ENCODE results near the gene BNIP1. TPM values are rescaled to one million over a fixed set of nuclear protein-coding genes. Genes with fewer than 3 reads are reported as not detected.
"Not testable (repeated sequence)": the region's sequence is repeated elsewhere in the genome, so short reads cannot be mapped to it uniquely, and the experiment has no call there.

The BNIP1 gene
- total and polyA plus RNA-seq, 4 donors = 7.6 to 9.1 (median 8.5) TPM

GRCh38 chr5:173154619-173155018, 10.3 kb downstream of the BNIP1 start:
- H3K36me3 ChIP-seq (ENCODE audit: control insufficient read depth in 1 of 2, insufficient read depth in 2 of 2, low read length in 1 of 2); intact Hi-C loops (cut with DNase I); H3K9me3 ChIP-seq (ENCODE audit: control insufficient read depth, low read length); H3K27me3 ChIP-seq (ENCODE audit: control insufficient read depth in 1 of 2, insufficient read depth in 2 of 2, low read length in 1 of 2); DNase-seq; ATAC-seq (ENCODE audit: low FRiP score); H3K27ac ChIP-seq (ENCODE audit: low read depth in 1 of 2, low read length in 2 of 2); H3K4me3 ChIP-seq (ENCODE audit: low read length in 2 of 2); H3K4me1 ChIP-seq (ENCODE audit: control insufficient read depth in 1 of 2, insufficient read depth in 2 of 2, low read length in 2 of 2): not testable (repeated sequence)
- 95 to 98% methylated on average over 5 of the region's 5 CpGs for WGBS, 2 donors

DNA sequence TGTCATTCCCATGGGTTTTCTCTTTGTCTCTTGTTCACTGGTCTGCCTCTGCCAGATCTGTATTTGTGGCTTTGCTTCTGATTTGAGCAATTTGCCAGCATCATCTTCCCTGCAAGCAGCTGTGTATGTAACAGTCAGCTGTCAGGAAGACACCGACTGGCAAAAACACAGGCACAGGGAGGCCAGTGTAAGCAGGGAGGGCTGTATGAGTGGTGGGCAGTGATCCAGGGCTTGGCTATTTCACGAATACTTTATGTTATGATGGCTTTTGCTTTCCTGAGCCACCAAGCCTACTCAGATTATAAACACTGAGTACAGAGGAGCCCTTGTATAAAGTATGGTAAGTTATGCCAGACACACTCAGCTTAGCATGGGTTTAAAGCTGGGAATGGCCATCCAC, 11.6 kb downstream of the BNIP1 start:
- H3K27ac ChIP-seq (ENCODE audit: low read depth in 1 of 2, low read length in 2 of 2) = no peak overlapping the region
- peaks cover 3 to 7% of the 10 kb centered on the region in 2 donors for H3K36me3 ChIP-seq (ENCODE audit: control insufficient read depth in 1 of 2, insufficient read depth in 2 of 2, low read length in 1 of 2)
- H3K27me3 ChIP-seq (ENCODE audit: control insufficient read depth in 1 of 2, insufficient read depth in 2 of 2, low read length in 1 of 2) = no peaks in the 10 kb centered on the region
- ATAC-seq (ENCODE audit: low FRiP score) (no peak), DNase-seq (no peak)
- intact Hi-C loops (cut with DNase I) = no loop called here
- no peaks in the 10 kb centered on the region for H3K9me3 ChIP-seq (ENCODE audit: control insufficient read depth, low read length)
- no peak overlapping the region for H3K4me3 ChIP-seq (ENCODE audit: low read length in 2 of 2)
- H3K4me1 ChIP-seq (ENCODE audit: control insufficient read depth in 1 of 2, insufficient read depth in 2 of 2, low read length in 2 of 2) = no peaks in the 10 kb centered on the region
- WGBS, 2 donors = 11 to 62% methylated on average over 2 of the region's 2 CpGs

- 78 to 83% methylated on average over 8 of the region's 8 CpGs for WGBS, 2 donors
- H3K36me3 ChIP-seq (ENCODE audit: control insufficient read depth in 1 of 2, insufficient read depth in 2 of 2, low read length in 1 of 2) = peaks cover 0 to 7% of the 10 kb centered on the region in 2 donors
- ATAC-seq (ENCODE audit: low FRiP score) (no peak), DNase-seq (no peak)
- no peaks in the 10 kb centered on the region for H3K27me3 ChIP-seq (ENCODE audit: control insufficient read depth in 1 of 2, insufficient read depth in 2 of 2, low read length in 1 of 2)
- no peak overlapping the region for H3K27ac ChIP-seq (ENCODE audit: low read depth in 1 of 2, low read length in 2 of 2)
- no peak overlapping the region for H3K4me3 ChIP-seq (ENCODE audit: low read length in 2 of 2)
- intact Hi-C loops (cut with DNase I) = no loop called here
- H3K9me3 ChIP-seq (ENCODE audit: control insufficient read depth, low read length) = no peaks in the 10 kb centered on the region
- no peaks in the 10 kb centered on the region for H3K4me1 ChIP-seq (ENCODE audit: control insufficient read depth in 1 of 2, insufficient read depth in 2 of 2, low read length in 2 of 2)
These were observed 14.0 kb downstream of the BNIP1 start for GRCh38 chr5:173158366-173158765.

DNA sequence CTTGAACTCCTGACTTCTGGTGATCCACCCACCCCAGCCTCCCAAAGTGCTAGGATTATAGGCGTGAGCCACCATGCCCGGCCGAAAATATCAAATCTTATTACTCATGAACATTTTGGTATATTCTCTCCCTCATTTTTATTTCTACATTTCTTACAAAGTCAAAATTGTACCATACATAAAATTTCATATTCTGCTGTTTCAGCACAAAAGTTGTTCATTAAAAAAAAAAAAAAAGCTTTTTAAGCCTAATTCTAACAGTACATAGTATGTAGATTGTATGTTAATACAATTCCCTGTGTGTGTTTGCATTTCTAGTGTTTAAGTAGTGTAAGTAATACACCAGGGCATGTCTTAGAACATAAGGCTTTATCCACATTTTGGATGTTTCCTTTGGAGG, 14.9 kb downstream of the BNIP1 start:
- 63 to 96% methylated on average over 3 of the region's 3 CpGs for WGBS, 2 donors
- Histone ChIP-seq H3K4me3 (ENCODE audit: low read length in 2 of 2) (no peak overlapping the region), H3K36me3 (ENCODE audit: control insufficient read depth in 1 of 2, insufficient read depth in 2 of 2, low read length in 1 of 2) (peaks cover 0 to 10% of the 10 kb centered on the region in 2 donors), H3K9me3 (ENCODE audit: control insufficient read depth, low read length) (no peaks in the 10 kb centered on the region), H3K27ac (ENCODE audit: low read depth in 1 of 2, low read length in 2 of 2) (no peak overlapping the region), H3K4me1 (ENCODE audit: control insufficient read depth in 1 of 2, insufficient read depth in 2 of 2, low read length in 2 of 2) (no peaks in the 10 kb centered on the region), H3K27me3 (ENCODE audit: control insufficient read depth in 1 of 2, insufficient read depth in 2 of 2, low read length in 1 of 2) (no peaks in the 10 kb centered on the region)
- intact Hi-C loops (cut with DNase I) = no loop called here
- DNase-seq (no peak), ATAC-seq (ENCODE audit: low FRiP score) (no peak)

GRCh38 chr5:173161148-173161547, 16.8 kb downstream of the BNIP1 start:
- H3K27ac ChIP-seq (ENCODE audit: low read depth in 1 of 2, low read length in 2 of 2) = no peak overlapping the region
- no peaks in the 10 kb centered on the region for H3K9me3 ChIP-seq (ENCODE audit: control insufficient read depth, low read length)
- no peaks in the 10 kb centered on the region for H3K4me1 ChIP-seq (ENCODE audit: control insufficient read depth in 1 of 2, insufficient read depth in 2 of 2, low read length in 2 of 2)
- ATAC-seq (ENCODE audit: low FRiP score) (no peak), DNase-seq (no peak)
- WGBS, 2 donors = 93% methylated on average over 5 of the region's 5 CpGs
- H3K4me3 ChIP-seq (ENCODE audit: low read length in 2 of 2) = no peak overlapping the region
- H3K27me3 ChIP-seq (ENCODE audit: control insufficient read depth in 1 of 2, insufficient read depth in 2 of 2, low read length in 1 of 2) = no peaks in the 10 kb centered on the region
- H3K36me3 ChIP-seq (ENCODE audit: control insufficient read depth in 1 of 2, insufficient read depth in 2 of 2, low read length in 1 of 2) = peaks cover 0 to 5% of the 10 kb centered on the region in 2 donors
- intact Hi-C loops (cut with DNase I) = no loop called here

GRCh38 chr5:173163219-173163618, 18.9 kb downstream of the BNIP1 start:
- no peaks in the 10 kb centered on the region for H3K4me1 ChIP-seq (ENCODE audit: control insufficient read depth in 1 of 2, insufficient read depth in 2 of 2, low read length in 2 of 2)
- no peaks in the 10 kb centered on the region for H3K27me3 ChIP-seq (ENCODE audit: control insufficient read depth in 1 of 2, insufficient read depth in 2 of 2, low read length in 1 of 2)
- intact Hi-C loops (cut with DNase I) = no loop called here
- H3K9me3 ChIP-seq (ENCODE audit: control insufficient read depth, low read length) = no peaks in the 10 kb centered on the region
- WGBS, 2 donors = 76 to 81% methylated on average over 7 of the region's 7 CpGs
- no peak for DNase-seq
- no peak overlapping the region for H3K4me3 ChIP-seq (ENCODE audit: low read length in 2 of 2)
- peaks cover 0 to 4% of the 10 kb centered on the region in 2 donors for H3K36me3 ChIP-seq (ENCODE audit: control insufficient read depth in 1 of 2, insufficient read depth in 2 of 2, low read length in 1 of 2)
- no peak for ATAC-seq (ENCODE audit: low FRiP score)
- H3K27ac ChIP-seq (ENCODE audit: low read depth in 1 of 2, low read length in 2 of 2) = no peak overlapping the region

DNA sequence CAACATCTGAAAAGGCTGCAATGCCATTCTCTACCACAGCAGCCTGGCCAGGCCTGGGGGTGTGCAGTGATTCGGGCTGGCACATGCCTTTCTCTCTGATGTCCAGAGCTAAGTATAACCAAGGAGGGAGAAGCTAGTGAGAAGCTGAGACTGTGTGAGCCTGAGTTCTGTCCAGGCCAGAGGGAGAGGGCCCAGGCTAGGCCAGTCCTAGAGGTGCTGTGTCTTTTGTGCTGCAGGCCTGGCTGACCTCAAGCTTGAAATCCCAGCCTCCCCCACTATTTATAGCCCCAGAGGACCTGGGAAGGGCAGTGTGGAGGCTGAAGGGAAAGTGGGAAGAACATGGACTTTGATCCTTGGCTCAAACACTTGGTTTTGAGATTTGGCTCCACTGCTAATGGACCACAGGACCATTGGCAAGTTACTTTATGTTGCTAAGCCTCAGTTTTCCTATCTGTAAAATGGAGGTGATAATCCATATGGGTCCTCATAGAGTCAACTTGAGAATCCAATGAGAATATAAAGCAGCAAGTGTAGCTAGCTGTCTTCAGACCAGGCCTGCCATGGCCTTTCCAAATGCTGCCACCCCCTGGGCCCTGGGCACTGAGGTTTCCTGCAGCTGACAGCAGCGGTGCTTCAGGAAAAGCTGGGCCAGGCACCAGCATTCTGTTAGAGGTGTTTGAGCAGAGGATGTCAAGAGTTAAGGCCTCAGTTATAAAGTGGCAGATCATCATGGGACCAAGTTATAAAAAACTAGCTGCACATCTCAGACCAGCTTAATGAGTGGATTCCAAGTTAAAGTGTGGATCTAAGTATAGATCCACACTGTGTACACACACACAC, 21.1 kb downstream of the BNIP1 start:
- no peak overlapping the region for H3K4me3 ChIP-seq (ENCODE audit: low read length in 2 of 2)
- 71 to 72% methylated on average over 2 of the region's 2 CpGs for WGBS, 2 donors
- H3K27ac ChIP-seq (ENCODE audit: low read depth in 1 of 2, low read length in 2 of 2) = no peak overlapping the region
- no peaks in the 10 kb centered on the region for H3K9me3 ChIP-seq (ENCODE audit: control insufficient read depth, low read length)
- intact Hi-C loops (cut with DNase I) = no loop called here
- no peaks in the 10 kb centered on the region for H3K27me3 ChIP-seq (ENCODE audit: control insufficient read depth in 1 of 2, insufficient read depth in 2 of 2, low read length in 1 of 2)
- ATAC-seq (ENCODE audit: low FRiP score) = no peak
- H3K4me1 ChIP-seq (ENCODE audit: control insufficient read depth in 1 of 2, insufficient read depth in 2 of 2, low read length in 2 of 2) = no peaks in the 10 kb centered on the region
- DNase-seq = no peak
- peaks cover 0 to 4% of the 10 kb centered on the region in 2 donors for H3K36me3 ChIP-seq (ENCODE audit: control insufficient read depth in 1 of 2, insufficient read depth in 2 of 2, low read length in 1 of 2)

DNA sequence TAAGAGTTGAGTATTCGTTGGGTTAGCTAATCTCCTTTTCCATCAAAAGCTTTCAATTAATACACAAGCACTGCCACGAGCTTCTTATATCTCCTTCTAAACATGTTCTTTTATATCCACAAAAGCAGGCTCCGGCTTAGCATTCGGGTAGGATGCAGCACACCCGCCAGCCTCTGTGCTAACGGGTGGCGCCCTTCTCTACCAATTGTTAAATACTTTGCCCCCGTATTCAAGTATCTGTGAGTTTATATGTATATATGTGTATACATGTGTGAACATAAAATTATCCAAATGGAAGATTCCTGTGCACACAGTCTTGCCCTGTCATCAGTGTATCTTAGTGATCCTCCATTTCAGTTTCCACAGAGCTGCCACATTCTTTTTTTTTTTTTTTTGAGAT, 27.8 kb downstream of the BNIP1 start:
- no peak for DNase-seq
- Histone ChIP-seq H3K4me1 (ENCODE audit: control insufficient read depth in 1 of 2, insufficient read depth in 2 of 2, low read length in 2 of 2) (no peaks in the 10 kb centered on the region), H3K9me3 (ENCODE audit: control insufficient read depth, low read length) (no peaks in the 10 kb centered on the region), H3K27me3 (ENCODE audit: control insufficient read depth in 1 of 2, insufficient read depth in 2 of 2, low read length in 1 of 2) (no peaks in the 10 kb centered on the region), H3K4me3 (ENCODE audit: low read length in 2 of 2) (no peak overlapping the region), H3K27ac (ENCODE audit: low read depth in 1 of 2, low read length in 2 of 2) (no peak overlapping the region), H3K36me3 (ENCODE audit: control insufficient read depth in 1 of 2, insufficient read depth in 2 of 2, low read length in 1 of 2) (no peaks in the 10 kb centered on the region)
- WGBS, 2 donors = 80 to 90% methylated on average over 8 of the region's 8 CpGs
- no peak for ATAC-seq (ENCODE audit: low FRiP score)
- intact Hi-C loops (cut with DNase I) = no loop called here

GRCh38 chr5:173175523-173175922, 31.2 kb downstream of the BNIP1 start:
- Histone ChIP-seq H3K27me3 (ENCODE audit: control insufficient read depth in 1 of 2, insufficient read depth in 2 of 2, low read length in 1 of 2) (no peaks in the 10 kb centered on the region), H3K4me1 (ENCODE audit: control insufficient read depth in 1 of 2, insufficient read depth in 2 of 2, low read length in 2 of 2) (no peaks in the 10 kb centered on the region), H3K9me3 (ENCODE audit: control insufficient read depth, low read length) (peaks cover 3% of the 10 kb centered on the region), H3K4me3 (ENCODE audit: low read length in 2 of 2) (no peak overlapping the region), H3K27ac (ENCODE audit: low read depth in 1 of 2, low read length in 2 of 2) (no peak overlapping the region), H3K36me3 (ENCODE audit: control insufficient read depth in 1 of 2, insufficient read depth in 2 of 2, low read length in 1 of 2) (no peaks in the 10 kb centered on the region)
- intact Hi-C loops (cut with DNase I) = no loop called here
- ATAC-seq (ENCODE audit: low FRiP score) (no peak), DNase-seq (no peak)
- WGBS, 2 donors = 39% methylated on average over 4 of the region's 4 CpGs

Data from aorta (tissue), 5 donors.